AG20443 (cell line): ENCODE measurements around the gene DACT2.
"Not testable (repeated sequence)": the region's sequence is repeated elsewhere in the genome, so short reads cannot be mapped to it uniquely, and the experiment has no call there.

ENCODE experiments used
- DNase-seq: peaks from one replicate; pipeline ENCODE4 v3.0.0; 2012; ENCODE audit warnings: low spot score, mixed read lengths

The DACT2 gene

GRCh38 chr6:168319279-168320111 lies at the start of gene DACT2:
TSS of gene DACT2 (minus strand) at chr6:168319777. CDS start at chr6:168319633, 144 bp downstream.
- DNase-seq = no peak

- DNase-seq = no peak
Measured at GRCh38 chr6:168368936-168369335, 49.4 kb upstream of the DACT2 start.

- peak; percentile 61 for DNase-seq
Measured at GRCh38 chr6:168368066-168368820, 48.7 kb upstream of the DACT2 start.

- DNase-seq = no peak
Measured at GRCh38 chr6:168367285-168367751, 47.7 kb upstream of the DACT2 start.

- no peak for DNase-seq
Measured at GRCh38 chr6:168366473-168366872, 46.9 kb upstream of the DACT2 start.

- DNase-seq = no peak
Measured at GRCh38 chr6:168365422-168366165, 46.0 kb upstream of the DACT2 start.

- DNase-seq = no peak
Measured at GRCh38 chr6:168364793-168365421, 45.3 kb upstream of the DACT2 start.

- no peak for DNase-seq
Measured at GRCh38 chr6:168363811-168364792, 44.5 kb upstream of the DACT2 start.

- no peak for DNase-seq
Measured at GRCh38 chr6:168363302-168363701, 43.7 kb upstream of the DACT2 start.

- no peak for DNase-seq
Measured at GRCh38 chr6:168362276-168362990, 42.9 kb upstream of the DACT2 start.

- DNase-seq = no peak
Measured at GRCh38 chr6:168361766-168362165, 42.2 kb upstream of the DACT2 start.

GRCh38 chr6:168359794-168360193 lies 40.2 kb upstream of the DACT2 start:
- no peak for DNase-seq

GRCh38 chr6:168358842-168359420 lies 39.4 kb upstream of the DACT2 start:
- DNase-seq = no peak

- DNase-seq = not testable (repeated sequence)
Measured at GRCh38 chr6:168356872-168357271, 37.3 kb upstream of the DACT2 start.

GRCh38 chr6:168355716-168356522 lies 36.3 kb upstream of the DACT2 start:
- peak; percentile 88 for DNase-seq

- DNase-seq = no peak
Measured at GRCh38 chr6:168354338-168354737, 34.8 kb upstream of the DACT2 start.

GRCh38 chr6:168353041-168353440 lies 33.5 kb upstream of the DACT2 start:
- no peak for DNase-seq

- DNase-seq = no peak
Measured at GRCh38 chr6:168352096-168352495, 32.5 kb upstream of the DACT2 start.

GRCh38 chr6:168349718-168350210 lies 30.2 kb upstream of the DACT2 start:
- DNase-seq = no peak
